NCI-H2196 (cell line): Measurements from ENCODE around the gene EFHD2.
"Not testable (repeated sequence)": the region's sequence is repeated elsewhere in the genome, so short reads cannot be mapped to it uniquely, and the experiment has no call there.

ENCODE experiments used
- DNase-seq: peaks from one replicate; lab custom pipeline; 2025; ENCODE audit not compliant: unreplicated experiment; lab: John Stamatoyannopoulos, UW

Gene EFHD2

DNA sequence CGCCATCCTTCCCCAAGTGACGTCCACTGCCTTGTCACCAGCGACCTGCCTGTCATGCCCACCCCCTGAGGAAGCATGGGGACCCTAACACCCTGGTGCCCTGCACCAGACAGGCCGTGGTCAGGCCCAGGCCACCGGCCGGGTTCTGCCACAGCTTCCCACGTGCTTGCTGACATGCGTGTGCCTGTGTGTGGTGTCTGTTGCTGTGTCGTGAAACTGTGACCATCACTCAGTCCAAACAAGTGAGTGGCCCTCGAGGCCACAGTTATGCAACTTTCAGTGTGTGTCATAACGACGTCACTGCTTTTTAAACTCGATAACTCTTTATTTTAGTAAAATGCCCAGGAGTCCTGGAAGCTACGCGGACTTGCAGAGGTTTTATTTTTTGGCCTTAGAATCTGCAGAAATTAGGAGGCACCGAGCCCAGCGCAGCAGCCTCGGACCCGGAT, 20.0 kb downstream of the EFHD2 start:
- DNase-seq = no peak

DNA sequence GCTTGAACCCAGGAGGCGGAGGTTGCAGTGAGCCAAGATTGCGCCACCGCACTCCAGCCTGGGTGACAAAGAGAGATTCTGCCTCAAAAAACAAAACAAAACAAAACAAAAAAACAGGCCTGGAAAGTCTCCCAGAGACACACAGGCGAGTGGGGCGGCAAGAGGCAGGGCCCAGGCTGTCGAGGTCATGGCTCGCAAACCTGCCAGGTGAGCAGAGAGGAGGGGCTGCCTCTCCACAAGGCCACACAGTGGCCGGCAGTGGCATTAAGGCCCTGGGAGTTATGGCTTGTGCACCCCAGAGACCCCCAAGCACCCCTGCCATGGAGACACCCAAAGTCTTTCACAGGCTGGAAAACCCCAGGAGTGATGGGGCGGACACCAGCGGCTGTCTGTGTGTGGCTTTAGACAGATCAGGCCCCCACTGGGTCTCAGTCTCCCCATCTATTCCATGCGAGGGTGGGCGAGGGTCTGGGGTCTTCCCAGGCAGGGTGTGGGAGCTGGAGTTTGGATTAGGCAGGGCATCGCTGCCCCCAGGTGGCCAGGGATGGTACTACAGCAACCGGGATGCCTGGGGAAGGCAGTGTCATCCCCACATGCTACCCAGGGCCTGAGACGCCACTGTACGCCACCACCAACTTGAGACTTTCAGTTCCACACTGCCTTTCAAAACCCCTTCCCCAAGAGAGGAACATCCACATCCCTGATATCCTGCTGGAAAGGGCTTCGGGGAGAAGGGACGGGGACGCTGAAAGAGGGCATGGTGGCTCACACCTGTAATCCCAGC, 21.3 kb downstream of the EFHD2 start:
- DNase-seq = peak; percentile 54

DNA sequence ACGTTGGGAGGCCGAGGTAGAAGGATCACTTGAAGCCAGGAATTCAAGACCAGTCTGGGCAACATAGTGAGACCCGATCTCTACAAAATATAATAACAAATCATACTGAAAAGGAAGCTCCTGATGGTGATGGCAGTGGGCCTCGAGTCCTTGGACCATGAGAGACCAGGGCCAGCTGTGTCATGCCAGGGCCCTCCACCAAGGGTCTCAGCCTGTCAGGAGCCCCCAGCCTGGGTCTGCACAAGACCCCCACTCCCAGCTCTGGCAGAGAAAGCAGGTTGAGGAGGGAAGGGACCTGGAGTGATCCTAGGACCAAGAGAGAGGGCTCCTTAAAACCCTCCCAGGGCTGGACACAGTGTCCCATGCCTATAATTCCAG, 21.9 kb downstream of the EFHD2 start:
- no peak for DNase-seq

DNA sequence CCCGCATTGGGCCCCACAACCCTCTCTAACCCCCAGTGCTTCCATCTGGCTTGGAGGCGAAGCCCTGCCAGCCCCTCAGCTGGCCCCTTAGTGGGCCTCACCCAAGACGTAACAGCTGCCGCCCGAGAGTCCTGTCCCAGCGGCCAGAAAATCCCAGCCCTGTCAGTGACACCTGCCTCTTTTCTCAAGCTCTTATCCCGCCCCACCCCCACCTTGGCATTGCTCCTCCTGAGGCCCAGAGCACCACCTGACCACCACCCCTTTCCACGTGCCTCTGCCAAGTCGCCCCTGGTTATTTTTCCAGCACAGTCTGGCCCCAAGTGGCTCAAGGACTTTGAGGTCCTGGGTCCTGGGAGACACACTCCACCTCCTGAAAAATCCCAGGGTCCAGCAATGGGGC, 22.6 kb downstream of the EFHD2 start:
- DNase-seq = no peak

DNA sequence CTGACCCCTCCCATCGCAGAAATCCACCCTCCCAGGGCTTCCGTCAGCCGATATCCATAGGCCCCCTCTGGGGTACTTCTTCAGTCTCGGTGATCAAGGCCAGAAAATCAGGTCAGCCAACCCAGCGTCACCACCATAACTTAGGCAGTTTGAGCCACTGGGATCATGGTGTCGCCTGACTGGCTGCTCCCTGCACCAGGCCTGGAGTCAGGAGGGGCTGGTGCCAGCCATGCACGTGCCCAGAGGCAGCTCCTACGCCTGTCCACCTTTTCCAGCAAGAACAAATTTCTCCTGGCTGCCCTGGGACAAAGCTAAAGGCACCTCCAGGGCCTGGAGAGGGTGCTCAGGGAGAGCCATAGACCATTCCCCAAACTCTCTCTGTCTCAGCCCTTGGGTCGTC, 23.8 kb downstream of the EFHD2 start:
- DNase-seq = no peak

DNA sequence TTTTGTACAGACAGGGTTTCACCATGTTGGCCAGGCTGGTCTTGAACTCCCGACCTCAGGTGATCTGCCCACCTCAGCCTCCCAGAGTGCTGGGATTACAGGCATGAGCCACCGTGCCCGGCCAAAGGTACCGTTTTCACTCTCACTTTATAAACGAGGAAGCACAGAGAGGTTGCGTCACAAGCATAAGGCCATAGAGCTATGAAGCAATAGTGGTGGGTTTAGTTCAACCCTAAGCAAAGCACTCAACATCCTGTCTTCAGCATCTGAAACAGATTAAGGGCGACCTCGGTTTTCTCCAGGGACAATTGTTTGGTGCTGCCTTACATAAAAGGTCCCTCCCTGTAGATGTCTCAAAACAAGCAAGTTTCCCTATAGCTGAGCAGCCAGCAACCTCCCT, 25.1 kb downstream of the EFHD2 start:
- not testable (repeated sequence) for DNase-seq

DNA sequence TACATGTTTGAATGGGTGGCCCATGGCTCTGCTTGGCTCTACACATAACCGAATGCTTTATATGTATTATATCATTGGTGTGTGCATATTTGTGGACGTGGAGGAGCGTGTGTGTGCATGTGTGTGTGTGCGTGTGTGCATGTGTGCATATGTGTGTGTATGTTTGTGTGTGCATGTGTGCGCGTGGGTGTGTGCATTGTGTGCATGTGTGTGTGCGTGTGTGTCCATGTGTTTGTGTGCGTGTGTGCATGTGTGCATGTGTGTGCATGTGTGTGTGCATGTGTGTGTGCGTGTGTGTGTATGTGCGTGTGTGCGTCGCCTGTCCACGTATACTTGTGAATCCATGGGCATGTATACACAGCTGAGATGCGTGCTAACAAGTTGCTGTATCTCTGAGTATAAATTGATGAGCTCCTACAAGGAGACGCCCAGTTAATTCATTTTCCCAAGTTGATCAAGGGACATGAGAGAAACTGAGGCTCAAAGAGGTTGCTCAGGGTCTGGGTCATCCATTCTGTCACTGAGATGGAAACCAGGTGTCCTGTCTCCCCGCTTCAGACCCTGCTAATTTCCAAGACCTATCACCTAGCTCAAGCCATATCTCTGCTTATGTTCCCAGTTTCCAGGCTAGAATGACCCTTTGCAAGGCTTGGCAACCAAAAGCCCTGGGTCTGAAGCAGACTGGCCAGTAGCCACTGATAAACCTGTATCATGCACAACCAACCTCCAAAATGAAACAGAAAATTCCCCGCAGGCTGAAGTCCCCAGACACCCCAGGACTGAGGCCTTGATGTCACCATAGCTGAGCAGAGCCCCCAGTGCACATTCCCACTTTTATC, 25.8 kb downstream of the EFHD2 start:
- DNase-seq = no peak

DNA sequence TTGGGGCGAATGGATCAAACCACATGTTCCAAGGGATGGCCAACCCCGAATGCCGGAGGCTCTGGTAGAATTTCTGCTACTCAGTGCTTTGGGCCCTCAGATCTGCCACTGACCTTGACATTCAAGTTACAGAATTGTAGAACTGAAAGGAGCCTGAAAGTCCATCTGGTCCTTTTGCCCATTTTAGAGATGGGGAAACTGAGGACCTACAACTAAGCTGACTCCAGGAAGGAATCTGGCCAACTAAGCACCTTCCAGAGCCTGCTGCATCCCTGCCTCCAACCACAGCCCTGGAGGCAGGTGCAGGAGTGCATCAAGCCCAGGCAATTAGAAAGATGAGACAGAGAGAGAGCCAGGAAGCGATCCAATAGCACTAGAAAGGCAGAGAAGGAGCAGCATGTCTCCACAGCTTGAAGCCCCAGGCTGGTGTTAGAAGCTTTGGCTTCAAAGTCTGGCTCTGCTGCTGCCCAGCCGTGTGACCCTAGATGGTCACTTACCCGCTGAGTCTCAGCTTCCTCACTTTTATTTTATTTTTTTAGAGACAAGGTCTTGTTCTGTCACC, 27.3 kb downstream of the EFHD2 start:
- peak; percentile 33 for DNase-seq

DNA sequence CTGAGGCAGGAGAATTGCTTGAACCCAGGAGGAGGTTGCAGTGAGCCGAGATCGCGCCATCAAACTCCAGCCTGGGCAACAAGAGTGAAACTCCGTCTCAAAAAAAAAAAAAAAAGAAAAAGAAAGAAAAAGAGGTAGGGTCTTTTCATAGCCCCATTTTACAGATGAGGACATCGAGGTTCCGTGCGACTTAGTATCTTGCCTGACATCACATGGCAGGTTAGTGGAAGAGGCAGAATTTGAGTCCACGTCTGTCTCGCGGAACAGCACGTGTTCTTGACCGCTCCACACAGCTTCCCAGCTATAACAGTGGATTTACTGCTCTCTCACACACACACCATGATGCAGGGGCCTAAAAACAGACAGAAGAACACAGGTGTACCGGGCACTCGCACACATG, 29.6 kb downstream of the EFHD2 start:
- DNase-seq = no peak

DNA sequence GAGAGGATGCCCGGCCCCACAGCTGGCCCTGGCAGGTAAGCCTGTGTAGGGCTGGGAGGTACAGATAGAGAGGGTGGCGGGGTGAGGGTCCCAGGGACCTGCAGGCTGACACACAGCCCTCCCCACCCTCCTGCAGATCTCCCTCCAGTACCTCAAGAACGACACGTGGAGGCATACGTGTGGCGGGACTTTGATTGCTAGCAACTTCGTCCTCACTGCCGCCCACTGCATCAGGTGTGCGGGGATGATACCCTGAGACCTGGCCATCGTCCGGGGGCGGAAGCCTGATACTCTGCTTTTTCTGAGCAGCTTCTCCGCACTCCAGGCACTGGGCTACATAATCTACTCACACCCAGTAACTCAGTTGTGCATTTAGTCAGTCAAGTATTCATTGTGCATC, 30.7 kb downstream of the EFHD2 start:
- DNase-seq = no peak

DNA sequence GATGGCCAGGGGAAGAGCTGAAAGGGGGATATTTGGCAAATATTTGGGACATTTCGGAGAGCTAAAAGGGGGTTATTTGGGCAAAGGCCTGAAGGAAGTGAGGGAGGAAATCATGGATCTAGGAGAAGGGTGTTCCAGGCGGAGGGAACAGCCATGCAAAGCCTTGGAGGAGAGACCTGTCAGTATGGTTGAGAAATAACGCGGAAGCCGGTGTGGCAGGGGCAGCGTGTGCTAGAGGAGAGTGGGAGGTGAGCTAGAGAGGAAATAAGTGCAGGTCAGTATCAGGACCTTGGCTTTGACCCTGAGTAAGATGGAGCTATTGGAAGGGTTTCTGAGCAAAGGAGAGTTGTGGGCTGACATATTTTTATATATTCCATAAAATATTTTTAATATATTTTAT, 31.6 kb downstream of the EFHD2 start:
- DNase-seq = no peak

DNA sequence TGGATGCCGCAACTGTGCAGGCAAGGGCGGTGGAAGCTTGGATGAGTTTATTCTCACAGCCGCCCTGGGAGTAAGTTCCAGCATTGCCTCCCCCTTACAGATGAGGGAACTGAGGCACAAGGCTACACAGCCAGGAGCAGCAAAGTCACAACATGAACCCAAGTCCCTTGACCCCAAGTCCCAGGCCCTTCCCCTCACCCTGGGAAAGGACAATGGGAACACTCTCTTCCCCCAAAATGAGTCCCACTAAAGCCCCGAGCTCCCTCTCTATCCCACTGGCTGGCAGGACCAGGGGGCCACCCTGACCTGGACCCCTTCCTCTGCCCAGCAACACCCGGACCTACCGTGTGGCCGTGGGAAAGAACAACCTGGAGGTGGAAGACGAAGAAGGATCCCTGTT, 32.4 kb downstream of the EFHD2 start:
- no peak for DNase-seq

DNA sequence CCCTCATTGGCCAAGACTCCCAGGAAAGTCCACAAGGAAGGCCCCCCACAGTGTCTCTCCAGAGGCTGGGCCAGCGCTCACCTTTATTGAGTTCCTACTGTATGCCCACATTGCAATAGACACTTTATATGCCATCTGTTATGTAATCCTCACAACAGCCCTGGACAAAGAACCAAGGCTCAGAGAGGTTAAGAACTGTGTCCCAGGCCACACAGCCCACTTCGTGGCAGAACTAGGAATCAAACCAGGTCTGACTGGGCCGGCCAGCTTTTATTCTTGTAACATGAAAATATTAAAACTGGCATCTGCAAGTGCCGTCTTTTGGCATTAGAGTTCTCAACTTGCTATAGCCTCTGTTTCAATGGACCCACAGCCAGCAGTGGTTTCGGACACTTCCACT, 33.1 kb downstream of the EFHD2 start:
- DNase-seq = no peak

DNA sequence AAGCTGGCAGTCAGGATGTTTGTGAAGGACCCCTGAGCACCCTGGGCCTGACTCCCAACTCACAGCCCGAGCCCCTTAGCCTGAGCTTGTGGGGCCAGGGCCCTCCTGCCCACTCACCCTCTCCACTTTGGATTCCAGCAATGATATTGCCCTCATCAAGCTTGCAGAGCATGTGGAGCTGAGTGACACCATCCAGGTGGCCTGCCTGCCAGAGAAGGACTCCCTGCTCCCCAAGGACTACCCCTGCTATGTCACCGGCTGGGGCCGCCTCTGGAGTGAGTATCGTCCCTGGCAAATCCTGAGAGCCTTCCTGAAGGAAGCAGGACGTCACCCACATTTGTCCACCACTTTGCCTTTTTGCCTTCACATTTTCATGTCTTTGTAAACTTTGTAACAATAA, 33.6 kb downstream of the EFHD2 start:
- no peak for DNase-seq

DNA sequence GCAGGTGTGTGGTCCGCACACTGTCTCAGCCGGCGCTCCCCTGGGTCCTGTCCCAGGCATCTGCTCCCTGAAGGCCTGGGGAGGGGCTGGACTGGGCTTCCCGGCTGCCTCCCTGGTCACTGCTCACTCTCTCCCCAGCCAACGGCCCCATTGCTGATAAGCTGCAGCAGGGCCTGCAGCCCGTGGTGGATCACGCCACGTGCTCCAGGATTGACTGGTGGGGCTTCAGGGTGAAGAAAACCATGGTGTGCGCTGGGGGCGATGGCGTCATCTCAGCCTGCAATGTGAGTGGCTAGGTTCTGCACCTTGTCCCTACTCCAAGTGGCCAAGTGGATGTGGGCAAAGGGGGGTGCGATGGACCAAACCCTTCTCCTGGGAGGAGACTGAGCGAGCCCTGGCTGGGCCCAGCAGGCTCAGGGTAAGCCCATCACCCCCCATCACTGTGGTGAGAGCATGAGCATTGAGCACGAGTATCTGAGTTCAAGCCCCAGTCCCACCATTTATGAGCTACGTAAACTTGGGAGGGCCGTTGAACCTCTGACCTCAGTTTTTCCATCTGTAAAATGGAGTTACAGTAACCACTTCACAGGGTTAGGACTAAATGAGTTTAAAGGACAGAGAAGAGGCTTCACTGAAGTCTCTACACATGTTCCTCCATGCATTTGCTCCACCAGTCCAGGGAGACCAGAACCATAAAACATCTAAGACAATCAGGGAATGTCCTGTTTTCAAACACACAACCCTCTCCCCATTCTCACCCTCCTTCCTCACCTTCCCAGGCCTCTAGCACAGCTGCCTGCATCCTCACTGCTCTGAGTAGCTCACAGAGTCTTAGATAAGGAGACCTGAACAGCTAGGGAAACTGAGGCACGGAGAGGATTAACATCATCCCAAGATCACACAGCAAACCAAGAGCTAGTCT, 35.0 kb downstream of the EFHD2 start:
- no peak for DNase-seq

DNA sequence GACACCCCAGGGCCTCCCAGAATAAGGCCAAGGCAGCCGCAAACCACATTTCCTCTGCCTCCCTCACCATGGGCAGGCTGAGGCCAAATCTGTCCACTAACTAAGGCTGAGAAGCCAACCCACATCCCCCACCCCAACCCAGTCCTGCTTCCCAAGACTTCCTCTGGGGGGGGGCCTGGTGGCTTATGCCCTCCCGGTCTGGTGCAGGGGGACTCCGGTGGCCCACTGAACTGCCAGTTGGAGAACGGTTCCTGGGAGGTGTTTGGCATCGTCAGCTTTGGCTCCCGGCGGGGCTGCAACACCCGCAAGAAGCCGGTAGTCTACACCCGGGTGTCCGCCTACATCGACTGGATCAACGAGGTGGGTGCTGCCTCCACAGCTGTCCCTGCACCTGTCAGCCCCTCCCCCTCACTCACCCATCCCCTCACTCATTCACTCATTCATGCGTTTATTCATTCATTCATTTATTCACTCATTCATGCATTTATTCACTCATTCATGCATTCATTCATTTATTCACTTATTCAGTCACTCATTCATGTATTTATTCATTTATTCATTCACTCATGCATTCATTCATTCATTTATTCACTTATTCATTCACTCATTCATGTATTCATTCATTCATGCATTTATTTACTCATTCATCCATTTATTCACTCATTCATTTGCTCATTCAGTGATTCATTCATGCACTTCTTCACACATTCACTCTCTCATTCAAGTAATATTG, 35.9 kb downstream of the EFHD2 start:
- DNase-seq = no peak

DNA sequence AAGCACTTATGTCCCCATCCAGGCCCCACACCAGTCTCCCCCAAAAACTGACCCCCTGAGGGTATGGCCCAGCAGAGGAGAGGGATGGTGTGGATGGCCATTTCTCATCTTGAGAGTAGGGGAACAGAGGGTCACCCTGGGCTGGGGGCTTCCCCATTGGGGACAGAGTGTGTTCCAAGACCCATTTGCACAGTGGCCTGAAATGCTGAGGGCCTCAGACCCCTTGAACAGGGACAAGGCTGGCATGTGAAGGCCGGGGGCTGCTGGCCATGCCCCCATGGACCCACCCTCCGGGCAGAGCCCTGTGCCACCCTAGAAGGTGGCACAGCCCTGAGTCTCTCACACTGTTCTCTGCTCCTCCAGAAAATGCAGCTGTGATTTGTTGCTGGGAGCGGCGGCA, 36.5 kb downstream of the EFHD2 start:
- no peak for DNase-seq

DNA sequence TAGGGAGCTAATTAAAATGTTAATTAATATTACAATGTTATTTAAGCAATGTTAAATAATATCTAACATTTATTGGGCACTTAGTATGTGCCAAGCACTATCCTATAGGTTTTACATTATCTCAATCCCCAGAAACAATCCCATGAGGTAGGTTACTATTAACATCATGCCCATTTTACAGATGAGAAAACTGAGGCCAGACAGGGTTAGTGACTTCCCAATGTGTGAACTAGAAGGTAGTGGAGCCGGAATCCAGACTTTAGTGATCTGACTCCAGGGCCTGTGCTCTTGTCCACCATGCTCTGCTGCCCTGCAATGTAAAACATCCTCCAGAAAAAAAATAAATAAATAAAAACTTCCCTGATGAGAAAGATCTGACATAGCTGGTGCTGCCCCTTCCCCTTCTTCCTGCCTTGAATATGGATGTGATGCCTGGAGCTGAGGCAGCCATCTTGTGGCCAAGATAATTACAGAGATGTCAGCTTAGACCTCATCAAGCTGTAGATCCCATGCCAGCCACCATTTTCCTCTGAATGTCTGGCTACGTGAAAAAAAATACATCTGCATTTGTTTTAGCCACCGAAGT, 39.3 kb downstream of the EFHD2 start:
- DNase-seq = no peak

DNA sequence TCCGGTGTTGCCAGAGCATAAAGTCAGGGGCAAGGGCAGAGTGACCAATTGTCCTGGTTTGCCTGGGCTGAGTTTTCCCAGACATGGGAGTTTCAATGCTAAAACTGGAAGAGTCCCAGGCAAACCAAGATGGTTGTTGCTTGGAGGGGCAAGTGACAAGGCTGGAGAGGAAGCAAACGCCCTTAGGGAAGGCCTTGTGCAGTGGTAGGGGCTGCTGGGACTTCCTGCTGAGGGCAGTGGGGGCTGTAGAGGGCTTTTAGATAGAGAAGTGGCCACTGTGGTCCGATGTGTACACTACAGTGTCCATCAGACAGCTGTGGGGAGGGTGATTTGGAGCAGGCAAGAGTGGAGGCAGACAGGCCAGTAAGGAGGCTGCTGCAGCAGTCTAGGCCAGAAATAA, 39.9 kb downstream of the EFHD2 start:
- DNase-seq = no peak
